PC-3 (cell line): Measurements from ENCODE around the gene SUGP1. TPM values are rescaled to one million over a fixed set of nuclear protein-coding genes. Genes with fewer than 3 reads are reported as not detected.

Experiments used
- ATAC-seq: fragments of 200-7000 bp; cut with Tn5 transposase; 2 replicates; pipeline ENCODE4 v1.9.1; 2020; ENCODE audit warnings: mild to moderate bottlenecking, moderate library complexity
- BruUV-seq: library from RNA; stranded (reverse); fragments of 400-500 nt; replicated peaks from 2 replicates; lab custom pipeline; 2021; lab: Mats Ljungman, UMichigan
- CTCF ChIA-PET: fragments of 300-600 bp; sonication (Branson Sonifier 250); formaldehyde crosslinking; loops from one replicate; lab custom pipeline; 2022; ENCODE audit warnings: antibody characterized with exemption; lab: Charles Lee
- POLR2A ChIA-PET: fragments of 300-600 bp; sonication (Branson Sonifier 250); formaldehyde crosslinking; loops from one replicate; lab custom pipeline; 2022; ENCODE audit warnings: antibody characterized with exemption; ENCODE audit not compliant: unreplicated experiment; lab: Charles Lee
- DNase-seq: peaks from one replicate; pipeline ENCODE4 v3.0.0-alpha.2; 2015
- H2AFZ ChIP-seq: fragments of 300-600 bp; sonication (generic); 2 replicates; pipeline ENCODE4 v1.6.0; 2016; ENCODE audit warnings: antibody characterized with exemption, low read length
- H3F3A ChIP-seq: fragments of 300-600 bp; sonication (generic); one replicate; pipeline ENCODE4 v1.6.0; 2017; ENCODE audit warnings: antibody characterized with exemption, low read length, control low read depth, mild to moderate bottlenecking; ENCODE audit not compliant: unreplicated experiment
- H3K27ac ChIP-seq: fragments of 300-600 bp; sonication (generic); 2 replicates; pipeline ENCODE4 v1.5.1; 2016; ENCODE audit warnings: mild to moderate bottlenecking, low read length
- H3K27me3 ChIP-seq: fragments of 300-600 bp; sonication (generic); 2 replicates; pipeline ENCODE4 v1.6.1; 2016; ENCODE audit warnings: low read length, mixed read lengths
- H3K36me3 ChIP-seq: fragments of 300-600 bp; sonication (generic); 2 replicates; pipeline ENCODE4 v1.6.1; 2016; ENCODE audit warnings: low read depth, mixed run types, low read length, mixed read lengths
- H3K4me1 ChIP-seq: fragments of 300-600 bp; sonication (generic); 2 replicates; pipeline ENCODE4 v1.5.1; 2016; ENCODE audit warnings: low read length; ENCODE audit not compliant: insufficient read depth
- H3K4me2 ChIP-seq: fragments of 300-600 bp; sonication (generic); 2 replicates; pipeline ENCODE4 v1.6.0; 2016; ENCODE audit warnings: low read length
- H3K4me3 ChIP-seq: fragments of 300-600 bp; sonication (generic); 2 replicates; pipeline ENCODE4 v1.5.1; 2016; ENCODE audit warnings: mild to moderate bottlenecking, low read length, mixed read lengths
- H3K79me2 ChIP-seq: fragments of 300-600 bp; sonication (generic); 2 replicates; pipeline ENCODE4 v1.6.1; 2017; ENCODE audit warnings: low read length, mixed read lengths
- H3K9ac ChIP-seq: fragments of 300-600 bp; sonication (generic); 2 replicates; pipeline ENCODE4 v1.6.0; 2016; ENCODE audit warnings: mild to moderate bottlenecking, low read length
- H3K9me2 ChIP-seq: fragments of 300-600 bp; sonication (generic); replicated peaks from 2 replicates; pipeline ENCODE4 v1.6.1; 2016; ENCODE audit warnings: mixed run types, low read length, mixed read lengths
- H3K9me3 ChIP-seq: fragments of 300-600 bp; sonication (generic); 2 replicates; pipeline ENCODE4 v1.6.1; 2016; ENCODE audit warnings: low read length, mixed read lengths
- H4K20me1 ChIP-seq: fragments of 300-600 bp; sonication (generic); 2 replicates; pipeline ENCODE4 v1.6.1; 2016; ENCODE audit warnings: low read length, mixed read lengths
- EZH2 ChIP-seq: fragments of 300-600 bp; sonication (generic); IDR thresholded peaks from one replicate; pipeline ENCODE4 v1.6.1; 2017; ENCODE audit warnings: antibody characterized with exemption, mild to moderate bottlenecking, low read length; ENCODE audit not compliant: unreplicated experiment
- EZH2phosphoT487 ChIP-seq: fragments of 300-600 bp; sonication (generic); IDR thresholded peaks from 2 replicates; pipeline ENCODE4 v1.6.1; 2018; ENCODE audit warnings: mild to moderate bottlenecking, antibody characterized with exemption, low read length, borderline replicate concordance
- intact Hi-C: fragments of 100-400 bp; cut with micrococcal nuclease; formaldehyde crosslinking; loops from 2 replicates; pipeline ENCODE4 v1.9.0; 2023
- total RNA-seq: library from RNA; depleted of rRNA; stranded (reverse); fragments of >200 nt; gene quantifications from 2 replicates; pipeline ENCODE4 v1.2.3, GENCODE V29; 2014
- TF ChIP-seq, protein P1 (sequence below): fragments of 300-600 bp; sonication (generic); conservative IDR thresholded peaks from 2 replicates; pipeline ENCODE4 v1.5.1; 2017; ENCODE audit warnings: antibody characterized with exemption, low read depth, mild to moderate bottlenecking, low read length

SUGP1 gene
- total RNA-seq, 1 experiment from 2014 or later = 42.1 TPM

DNA sequence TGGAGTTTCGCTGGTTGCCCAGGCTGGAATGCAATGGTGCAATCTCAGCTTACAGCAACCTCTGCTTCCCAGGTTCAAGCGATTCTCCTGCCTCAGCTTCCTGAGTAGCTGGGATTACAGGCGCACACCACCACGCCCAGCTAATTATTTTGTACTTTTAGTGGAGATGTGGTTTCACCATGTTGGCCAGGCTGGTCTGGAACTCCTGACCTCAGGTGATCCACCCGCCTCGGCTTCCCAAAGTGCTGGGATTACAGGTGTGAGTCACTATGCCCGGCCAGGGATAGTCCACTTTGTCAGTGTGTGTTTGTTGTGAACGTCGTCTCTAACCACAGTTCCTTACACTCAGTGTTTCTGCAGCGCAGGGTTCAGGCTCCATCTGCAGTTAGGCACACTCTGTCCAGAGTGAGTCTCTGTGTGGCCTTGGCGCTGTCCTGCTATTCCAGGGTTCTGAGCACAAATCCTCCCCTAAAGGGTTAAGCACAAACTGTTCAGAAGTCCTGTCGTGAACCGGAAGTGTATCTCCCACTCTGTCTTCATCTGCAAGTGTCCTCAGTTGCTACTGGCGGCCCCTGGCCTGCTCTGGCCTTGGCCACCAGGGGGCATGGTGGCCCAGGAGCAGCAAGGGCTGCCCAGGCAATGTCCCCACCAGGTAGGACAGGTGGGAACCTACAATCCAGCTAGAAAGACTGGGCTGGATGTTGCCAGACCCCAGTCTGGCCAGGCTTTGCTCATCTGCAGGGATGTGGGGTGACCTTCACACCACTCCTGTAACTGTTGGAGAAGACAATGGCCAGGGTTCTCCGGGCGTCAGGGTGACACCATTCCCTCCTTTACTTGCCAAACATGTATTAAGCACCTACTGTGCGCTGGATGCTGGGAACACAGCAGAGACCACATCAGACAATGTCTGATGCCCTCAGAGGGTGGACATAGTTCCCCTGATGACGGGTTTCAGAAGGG is 46.4 kb upstream of the SUGP1 start:
- H3K27ac ChIP-seq = 0 out of 2 replicates have a peak overlapping the region, but pooled peaks have one; percentile 12

DNA sequence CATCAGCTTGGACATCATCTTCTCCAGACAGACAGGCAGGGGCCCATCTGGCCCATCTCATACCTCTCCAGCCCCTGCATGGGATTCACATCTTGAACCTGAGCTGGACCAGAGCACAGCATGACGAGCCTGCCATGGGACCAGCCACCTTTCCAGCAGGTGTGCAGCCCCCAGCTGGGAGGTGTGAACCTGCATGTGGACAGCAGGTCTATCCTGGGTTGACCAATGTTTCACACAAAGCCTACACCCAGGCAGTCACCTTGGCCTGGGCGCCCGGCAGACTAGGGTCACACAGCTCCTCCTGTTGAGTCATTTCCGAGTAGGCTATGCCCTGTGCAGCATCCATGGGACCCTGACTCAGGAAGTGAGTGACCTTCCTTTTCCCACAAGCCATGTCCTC is 41.8 kb upstream of the SUGP1 start:
- H3K9me3 ChIP-seq = no peaks in the 10 kb centered on the region
- ATAC-seq (no peak), DNase-seq (no peak)
- no peak overlapping the region for H3K4me3 ChIP-seq
- ChIA-PET CTCF (no interaction called here), POLR2A (no interaction called here)
- H4K20me1 ChIP-seq = no peaks in the 10 kb centered on the region
- peaks cover 10% of the 10 kb centered on the region; the same call in 1 of the 2 replicates for H3K4me1 ChIP-seq
- H3F3A ChIP-seq = peaks cover 3% of the 10 kb centered on the region
- no peak overlapping the region for H3K4me2 ChIP-seq
- H3K27me3 ChIP-seq = no peaks in the 10 kb centered on the region
- BruUV-seq = no TSS peak
- intact Hi-C loops = loop anchor here (5.0 kb wide), 1 partner anchor 115 kb away; no protein-coding TSS in a partner anchor
- no peak overlapping the region for H3K27ac ChIP-seq
- no peaks in the 10 kb centered on the region for H3K9me2 ChIP-seq
- TF ChIP-seq EZH2 = no peak
- TF ChIP-seq EZH2phosphoT487 = no peak
- TF ChIP-seq, protein P1, sequence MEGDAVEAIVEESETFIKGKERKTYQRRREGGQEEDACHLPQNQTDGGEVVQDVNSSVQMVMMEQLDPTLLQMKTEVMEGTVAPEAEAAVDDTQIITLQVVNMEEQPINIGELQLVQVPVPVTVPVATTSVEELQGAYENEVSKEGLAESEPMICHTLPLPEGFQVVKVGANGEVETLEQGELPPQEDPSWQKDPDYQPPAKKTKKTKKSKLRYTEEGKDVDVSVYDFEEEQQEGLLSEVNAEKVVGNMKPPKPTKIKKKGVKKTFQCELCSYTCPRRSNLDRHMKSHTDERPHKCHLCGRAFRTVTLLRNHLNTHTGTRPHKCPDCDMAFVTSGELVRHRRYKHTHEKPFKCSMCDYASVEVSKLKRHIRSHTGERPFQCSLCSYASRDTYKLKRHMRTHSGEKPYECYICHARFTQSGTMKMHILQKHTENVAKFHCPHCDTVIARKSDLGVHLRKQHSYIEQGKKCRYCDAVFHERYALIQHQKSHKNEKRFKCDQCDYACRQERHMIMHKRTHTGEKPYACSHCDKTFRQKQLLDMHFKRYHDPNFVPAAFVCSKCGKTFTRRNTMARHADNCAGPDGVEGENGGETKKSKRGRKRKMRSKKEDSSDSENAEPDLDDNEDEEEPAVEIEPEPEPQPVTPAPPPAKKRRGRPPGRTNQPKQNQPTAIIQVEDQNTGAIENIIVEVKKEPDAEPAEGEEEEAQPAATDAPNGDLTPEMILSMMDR = no peak
- H3K79me2 ChIP-seq = no peaks in the 10 kb centered on the region
- H3K36me3 ChIP-seq = no peaks in the 10 kb centered on the region
- no peak overlapping the region for H2AFZ ChIP-seq
- no peak overlapping the region for H3K9ac ChIP-seq

More for the DNA sequence above, 46.4 kb upstream of the SUGP1 start:
- no peaks in the 10 kb centered on the region for H3K79me2 ChIP-seq
- peaks cover 18% of the 10 kb centered on the region for H3K4me1 ChIP-seq
- POLR2A ChIA-PET = interaction anchor here (0.6 kb wide), 1 partner anchor 39 kb away, joined by 3 read pairs; the partner anchor contains the start of gene GATAD2A
- no peaks in the 10 kb centered on the region for H3K27me3 ChIP-seq
- no peaks in the 10 kb centered on the region for H3K9me2 ChIP-seq
- peaks cover 3% of the 10 kb centered on the region for H3F3A ChIP-seq
- no peak for TF ChIP-seq EZH2
- TF ChIP-seq, protein P1 = peak; percentile 96
- DNase-seq = peak; percentile 91
- H3K4me2 ChIP-seq = peak overlapping the region; percentile 46
- no peaks in the 10 kb centered on the region for H3K9me3 ChIP-seq
- peak overlapping the region; percentile 82 for H2AFZ ChIP-seq
- intact Hi-C loops = loop anchor here (1.0 kb wide), 3 partner anchors 19 to 124 kb away; no protein-coding TSS in a partner anchor
- no peak overlapping the region for H3K9ac ChIP-seq
- CTCF ChIA-PET = interaction anchor here (1.0 kb wide), 3 partner anchors 39 to 124 kb away, joined by 3 to 4 read pairs (median 3); partner anchors contain the start of gene GATAD2A
- H4K20me1 ChIP-seq = no peaks in the 10 kb centered on the region
- ATAC-seq = peak; percentile 73
- no peak overlapping the region for H3K4me3 ChIP-seq
- BruUV-seq = no TSS peak
- no peaks in the 10 kb centered on the region for H3K36me3 ChIP-seq
